ENCODE measurements around the gene KIAA1210. TPM values are rescaled to one million over a fixed set of nuclear protein-coding genes. Genes with fewer than 3 reads are reported as not detected.
A peak's percentile ranks its signal among the peaks of the same experiment; 100 is the strongest.

Gene KIAA1210
- polyA plus RNA-seq (ENCODE audit: insufficient read length in 3 of 3): 1 to 10 TPM; 1.7 to 2.1 (median 1.7) TPM
- long read RNA-seq, donor 1: 0 reads
- long read RNA-seq, donor 2: 0 reads
- long read RNA-seq, donor 3, partial matches to known transcripts: 11 of 11 reads
- long read RNA-seq, donor 3, other reads (novel, unspliced or antisense): 0 of 11 reads
- long read RNA-seq, donor 4: 0 reads
- long read RNA-seq, donor 5: 0 reads
- long read RNA-seq, donor 6: 0 reads
- long read RNA-seq, donor 7: 0 reads
- long read RNA-seq, donor 8: 0 reads
- long read RNA-seq, donor 9, partial matches to known transcripts: 5 of 5 reads
- long read RNA-seq, donor 9, other reads (novel, unspliced or antisense): 0 of 5 reads
- long read RNA-seq, donor 10: 0 reads
- long read RNA-seq, donor 11: 0 reads
- long read RNA-seq, donor 12: 0 reads
- long read RNA-seq, donor 13: 0 reads
- long read RNA-seq, donor 14: 0 reads
- long read RNA-seq, donor 15: 0 reads
- long read RNA-seq, donor 16: 0 reads

DNA sequence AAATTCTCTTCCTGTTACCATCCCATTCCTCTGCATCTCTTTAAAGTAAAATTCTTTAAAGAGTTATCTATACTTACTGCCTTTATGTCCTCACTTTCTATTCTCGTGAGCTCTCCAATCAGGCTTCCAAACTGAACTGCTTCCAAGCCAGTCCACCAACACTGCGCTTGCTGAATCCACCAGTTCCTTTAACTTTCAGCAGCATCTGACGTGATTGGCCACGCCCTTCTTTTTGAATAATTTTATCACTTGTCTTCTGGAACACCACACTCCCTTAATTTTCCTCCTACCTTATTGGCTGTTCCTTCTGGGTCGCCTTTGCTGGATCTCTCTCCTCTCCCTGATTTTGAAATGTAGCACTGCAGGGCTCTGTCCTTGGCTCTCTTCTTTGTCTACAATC is at the start of gene KIAA1210:
Gene KIAA1210, minus strand, starts transcription at position 163 of the 400 bp plus-strand sequence. CDS start 4,170 bp downstream, outside the sequence.
- DNase-seq (ENCODE audit: extremely low read depth in 1 of 11, low read depth in 9 of 11, low spot score in 4 of 11): no peak

GRCh38 chrX:119177278-119177677 is 49.7 kb upstream of the KIAA1210 start:
- no peak for DNase-seq (ENCODE audit: extremely low read depth in 1 of 11, low read depth in 9 of 11, low spot score in 4 of 11)

DNA sequence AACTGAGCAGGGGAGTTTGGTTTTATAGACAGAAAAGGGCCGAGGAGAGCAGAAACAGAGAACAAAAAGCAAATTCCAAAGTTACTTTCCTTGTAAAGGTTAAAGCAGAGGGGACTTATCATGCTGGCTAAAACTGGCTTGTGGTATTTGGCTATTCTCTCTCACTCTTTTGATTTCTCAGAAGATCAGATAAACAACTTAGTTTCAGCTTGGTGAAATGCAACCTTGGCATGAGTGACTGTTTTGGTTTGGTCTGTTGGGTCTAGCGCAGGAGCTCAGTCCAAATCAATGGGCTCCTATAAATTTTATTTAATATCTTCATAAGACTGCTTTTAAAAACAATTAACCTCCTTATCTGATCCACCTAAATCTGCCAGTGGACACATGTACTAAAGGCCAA is 47.3 kb upstream of the KIAA1210 start:
- no peak for DNase-seq (ENCODE audit: extremely low read depth in 1 of 11, low read depth in 9 of 11, low spot score in 4 of 11)

GRCh38 chrX:119168104-119168503 is 40.5 kb upstream of the KIAA1210 start:
- no peak for DNase-seq (ENCODE audit: extremely low read depth in 1 of 11, low read depth in 9 of 11, low spot score in 4 of 11)

- no peak for DNase-seq (ENCODE audit: extremely low read depth in 1 of 11, low read depth in 9 of 11, low spot score in 4 of 11)
Observed at GRCh38 chrX:119158226-119158625, 30.6 kb upstream of the KIAA1210 start.

GRCh38 chrX:119156241-119156640 is 28.6 kb upstream of the KIAA1210 start:
- no peak for DNase-seq (ENCODE audit: extremely low read depth in 1 of 11, low read depth in 9 of 11, low spot score in 4 of 11)

- DNase-seq (ENCODE audit: extremely low read depth in 1 of 11, low read depth in 9 of 11, low spot score in 4 of 11): no peak
Observed at GRCh38 chrX:119155416-119156035, 27.9 kb upstream of the KIAA1210 start.

- DNase-seq (ENCODE audit: extremely low read depth in 1 of 11, low read depth in 9 of 11, low spot score in 4 of 11): peak in 3 of 11 donors; percentile 20 to 42 (median 28)
Observed at GRCh38 chrX:119151051-119151380, 23.4 kb upstream of the KIAA1210 start.

DNA sequence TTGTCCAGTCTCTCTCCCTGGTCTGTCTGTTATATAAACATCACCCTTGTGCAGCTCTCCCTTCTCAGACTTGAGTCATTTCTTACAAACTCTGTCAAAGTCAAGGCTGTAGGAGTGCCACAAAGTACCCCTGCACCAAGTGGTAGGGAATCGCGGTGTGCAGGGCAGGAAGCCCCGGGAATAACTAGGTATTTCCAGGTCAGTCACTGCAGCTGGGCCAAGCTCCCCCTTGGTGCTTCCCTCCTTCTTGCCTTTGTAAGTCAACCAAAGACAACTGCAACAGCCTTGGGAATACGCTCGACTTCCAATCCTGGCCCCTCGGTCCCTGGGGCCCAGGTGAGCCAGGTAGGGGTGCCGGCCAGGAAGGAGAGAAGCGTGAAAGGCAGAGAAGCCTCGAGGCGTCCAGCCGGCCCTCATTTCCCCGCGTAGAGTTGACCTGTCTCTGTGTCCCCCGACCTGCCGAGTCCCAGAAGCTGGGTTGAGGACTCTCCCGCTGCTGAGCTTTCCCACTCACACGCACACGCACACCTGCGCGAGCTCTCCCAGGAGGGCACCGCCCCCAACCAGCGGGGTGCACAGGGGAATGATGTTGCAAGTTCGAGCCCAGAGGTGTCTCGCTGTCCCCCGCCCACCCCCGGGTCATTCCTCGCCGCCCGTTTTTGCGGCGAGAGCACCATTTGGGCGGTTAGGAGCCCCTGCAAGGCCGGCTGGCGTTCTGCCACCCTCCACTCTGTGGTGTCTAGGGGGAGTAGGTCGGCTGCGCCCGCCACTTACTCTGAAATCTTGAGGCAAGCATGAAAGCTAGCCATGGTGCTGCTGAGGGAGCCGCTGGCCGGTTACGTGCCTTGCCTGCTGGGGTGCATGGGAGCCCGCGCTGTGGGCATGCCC is 22.8 kb upstream of the KIAA1210 start:
- no peak for DNase-seq (ENCODE audit: extremely low read depth in 1 of 11, low read depth in 9 of 11, low spot score in 4 of 11)

GRCh38 chrX:119147486-119147885 is 19.9 kb upstream of the KIAA1210 start:
- no peak for DNase-seq (ENCODE audit: extremely low read depth in 1 of 11, low read depth in 9 of 11, low spot score in 4 of 11)

DNA sequence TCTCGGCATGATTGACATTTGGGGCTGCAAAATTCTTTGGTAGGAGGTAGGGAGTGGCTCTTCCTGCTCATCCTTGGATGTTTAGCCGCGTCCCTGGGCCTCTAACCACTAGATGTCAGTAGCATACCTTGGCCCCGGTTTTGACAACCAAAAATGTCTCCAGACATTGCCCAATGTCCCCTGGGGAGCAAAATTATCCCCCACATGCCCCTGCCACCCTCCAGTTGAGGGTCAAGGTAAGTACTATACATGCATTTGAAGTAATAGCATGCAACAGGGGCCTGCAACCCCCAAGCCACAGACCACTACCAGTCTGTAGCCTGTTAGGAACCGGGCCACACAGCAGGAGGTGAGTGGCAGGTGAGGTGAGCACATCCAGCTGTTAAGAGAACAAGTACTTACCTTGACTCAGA is 17.6 kb upstream of the KIAA1210 start:
- DNase-seq (ENCODE audit: extremely low read depth in 1 of 11, low read depth in 9 of 11, low spot score in 4 of 11): no peak

DNA sequence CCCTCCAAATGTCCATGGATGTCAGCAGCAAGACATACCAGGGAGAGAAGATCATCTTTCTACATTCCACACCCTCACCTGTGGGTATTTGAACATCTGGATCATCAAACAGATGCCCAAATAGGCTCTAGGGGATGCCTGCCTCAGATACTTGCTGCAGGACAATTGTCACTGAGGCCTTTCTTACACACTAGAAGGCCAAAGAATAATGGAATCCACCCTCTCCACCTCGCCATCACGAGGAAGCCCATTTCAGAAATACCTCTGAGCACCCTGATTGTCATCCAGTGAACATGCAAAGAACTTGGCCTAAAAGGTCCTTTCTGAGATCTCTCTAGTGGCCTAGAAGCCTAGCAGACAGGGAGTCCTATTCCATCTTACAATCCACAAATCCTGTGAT is 6.9 kb upstream of the KIAA1210 start:
- DNase-seq (ENCODE audit: extremely low read depth in 1 of 11, low read depth in 9 of 11, low spot score in 4 of 11): no peak

DNA sequence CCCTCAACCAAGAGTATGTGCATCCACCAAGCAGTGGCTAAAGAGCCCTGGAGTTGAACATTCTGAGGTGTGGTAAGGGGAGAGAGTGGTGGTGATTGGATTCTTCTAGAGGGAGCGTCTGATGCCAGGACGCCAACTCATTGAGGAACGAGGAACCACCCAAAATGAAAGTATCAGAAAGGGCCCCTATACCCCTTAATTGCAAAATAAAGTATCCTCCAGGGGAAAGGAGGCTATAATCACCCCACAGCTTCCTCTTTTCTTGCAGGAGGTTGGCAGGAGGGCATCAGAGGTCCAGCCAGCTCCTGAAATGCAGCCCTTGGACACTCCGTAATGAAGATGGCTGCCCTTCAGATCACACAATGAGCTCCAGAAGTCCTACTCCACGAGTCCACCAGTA is 5.3 kb upstream of the KIAA1210 start:
- DNase-seq (ENCODE audit: extremely low read depth in 1 of 11, low read depth in 9 of 11, low spot score in 4 of 11): no peak

DNA sequence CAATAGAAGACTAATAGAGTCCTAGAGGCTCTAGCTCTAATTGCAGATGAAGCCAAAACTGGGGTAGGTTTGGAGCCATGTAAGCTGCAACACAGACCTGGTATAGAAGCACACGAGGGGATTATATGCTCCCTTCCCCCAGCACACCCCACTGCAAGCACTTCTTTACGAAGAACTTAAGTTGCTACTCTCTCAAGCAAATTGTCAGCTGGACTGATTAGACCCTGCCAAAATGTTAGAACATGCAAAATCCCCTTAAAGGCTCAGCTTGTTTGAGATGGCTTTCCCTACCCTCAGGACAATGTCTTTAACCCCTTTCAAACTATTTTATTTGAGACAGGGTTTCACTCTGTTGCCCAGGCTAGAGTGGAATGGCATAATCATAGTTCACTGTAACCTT is 4.7 kb upstream of the KIAA1210 start:
- DNase-seq (ENCODE audit: extremely low read depth in 1 of 11, low read depth in 9 of 11, low spot score in 4 of 11): no peak

DNA sequence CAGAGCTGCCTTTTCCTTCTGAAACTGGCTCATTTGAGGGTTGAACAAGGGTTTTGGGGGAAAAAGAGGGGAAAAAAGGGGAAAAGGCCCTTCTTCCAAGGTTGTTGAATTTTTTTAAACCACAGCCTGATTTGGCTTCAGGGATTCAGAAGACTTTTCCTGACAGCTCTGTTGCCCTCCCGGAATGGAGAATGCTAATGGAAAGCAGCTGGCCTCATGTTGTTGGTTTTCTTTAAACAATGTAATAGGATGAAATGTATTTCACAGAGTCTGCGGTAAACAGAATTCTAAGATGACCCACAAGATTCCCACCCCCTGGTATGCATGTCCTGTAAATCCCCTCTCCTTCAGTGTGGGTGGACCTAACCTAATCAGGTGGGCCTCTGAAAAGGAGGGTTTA is 3.3 kb upstream of the KIAA1210 start:
- DNase-seq (ENCODE audit: extremely low read depth in 1 of 11, low read depth in 9 of 11, low spot score in 4 of 11): no peak

- DNase-seq (ENCODE audit: extremely low read depth in 1 of 11, low read depth in 9 of 11, low spot score in 4 of 11): peak in 2 of 11 donors; percentile 11 to 13
Observed at GRCh38 chrX:119121341-119121740, 6.3 kb downstream of the KIAA1210 start.

DNA sequence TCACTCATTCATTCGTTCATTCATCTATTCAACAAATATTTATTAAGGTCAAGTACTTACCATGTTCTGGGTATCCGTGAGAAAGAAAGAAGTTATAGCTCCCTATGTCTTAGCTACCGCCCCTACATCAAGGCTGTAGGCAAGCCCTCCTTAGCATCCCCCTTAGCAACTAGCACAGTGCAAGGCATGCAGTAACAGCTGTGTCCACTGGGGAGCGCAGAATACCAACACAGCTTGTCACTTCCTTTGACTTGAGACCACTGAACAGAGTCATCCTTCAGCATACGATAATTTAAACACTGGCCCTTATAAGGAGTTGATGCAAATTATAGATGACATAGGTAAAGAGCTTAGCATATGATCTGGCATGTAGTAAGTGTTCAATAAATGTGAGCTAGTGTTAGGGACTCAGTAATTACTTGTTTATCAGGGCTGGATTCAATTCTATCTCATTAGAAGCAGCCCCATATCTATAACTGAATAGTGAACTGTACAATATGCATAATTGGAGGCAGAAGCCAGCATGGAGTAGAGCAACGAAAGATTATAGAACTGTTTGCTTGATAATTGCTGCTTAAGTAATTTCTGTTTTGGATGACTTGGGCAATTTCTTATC is 8.7 kb downstream of the KIAA1210 start:
- DNase-seq (ENCODE audit: extremely low read depth in 1 of 11, low read depth in 9 of 11, low spot score in 4 of 11): peak in 8 of 11 donors; percentile 16 to 61 (median 34)

DNA sequence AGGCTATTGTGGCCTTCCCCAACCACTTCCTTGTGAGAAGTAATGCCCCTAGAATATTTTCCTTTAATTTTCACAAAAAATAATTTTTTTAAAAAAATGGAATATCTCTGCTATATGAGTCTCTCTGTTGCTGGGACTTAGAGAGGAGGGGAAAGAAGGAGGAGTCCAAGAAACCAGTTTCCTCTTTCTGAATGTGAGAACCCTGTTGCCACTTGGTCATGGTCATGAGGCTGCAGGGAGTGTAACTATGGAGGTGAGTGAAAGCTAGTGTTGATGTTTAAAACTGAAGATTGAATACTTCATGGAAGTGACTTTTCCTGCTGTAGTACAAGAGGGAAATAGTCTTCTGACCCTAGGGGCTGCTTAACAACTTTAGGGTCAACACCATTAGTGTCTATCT is 20.4 kb downstream of the KIAA1210 start:
- DNase-seq (ENCODE audit: extremely low read depth in 1 of 11, low read depth in 9 of 11, low spot score in 4 of 11): no peak

GRCh38 chrX:119105826-119106225 is 21.8 kb downstream of the KIAA1210 start:
- no peak for DNase-seq (ENCODE audit: extremely low read depth in 1 of 11, low read depth in 9 of 11, low spot score in 4 of 11)
